ENCODE results near the gene NLN.
"Not testable (repeated sequence)": the region's sequence is repeated elsewhere in the genome, so short reads cannot be mapped to it uniquely, and the experiment has no call there.

NLN gene

DNA sequence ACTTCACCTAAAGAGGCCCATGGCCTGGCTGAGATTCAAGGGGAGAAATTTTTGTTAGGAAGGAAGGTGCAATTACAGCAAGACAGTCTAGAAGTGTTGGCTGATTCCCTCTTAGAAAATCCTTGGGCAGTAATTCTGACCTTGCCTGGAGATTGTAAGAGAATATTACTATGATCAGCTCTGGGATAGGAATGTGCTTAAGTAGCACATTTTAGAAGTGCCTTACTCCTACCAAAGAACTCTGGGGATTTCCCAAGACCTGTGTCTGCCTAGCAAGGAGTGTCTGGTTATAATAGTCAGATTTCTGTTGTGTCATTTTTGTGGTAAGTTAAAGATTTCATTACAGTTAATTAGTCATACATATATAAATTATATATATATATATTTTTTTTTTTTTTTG lies 52.3 kb downstream of the NLN start:
- no peak overlapping the region for H3K4me3 ChIP-seq (ENCODE audit: low read depth, low read length)
- DNase-seq (ENCODE audit: low read depth) = no peak

DNA sequence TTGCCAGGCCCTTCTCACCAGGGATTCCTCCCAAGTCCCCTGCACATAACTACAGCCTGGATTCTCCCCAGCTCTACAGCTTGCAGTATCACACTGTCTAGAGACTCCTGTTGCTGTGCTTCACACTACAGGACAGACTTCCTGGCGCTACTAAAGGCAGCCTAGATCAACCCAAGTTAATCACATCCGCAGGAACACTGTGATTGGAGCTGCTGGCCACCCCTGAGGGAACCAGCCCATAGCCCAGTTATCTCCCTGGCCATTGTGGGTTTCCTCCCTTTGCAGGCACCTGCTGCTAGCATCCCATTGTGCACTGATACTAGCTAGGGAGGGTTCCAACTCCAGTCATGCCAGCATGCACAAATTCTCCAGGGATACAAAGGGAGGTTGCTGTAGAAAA lies 53.5 kb downstream of the NLN start:
- no peak for TF ChIP-seq POLR2A (IDR thresholded peaks at IDR 0.05; ENCODE audit: extremely low read depth, insufficient read length)
- DNase-seq (ENCODE audit: low read depth) = no peak
- no peak overlapping the region for H3K4me3 ChIP-seq (ENCODE audit: low read depth, low read length)

More for the DNA sequence above, 52.3 kb downstream of the NLN start:
- TF ChIP-seq POLR2A (IDR thresholded peaks at IDR 0.05; ENCODE audit: extremely low read depth, insufficient read length) = no peak
- TF ChIP-seq MYC (IDR thresholded peaks at IDR 0.05; ENCODE audit: low read depth, low read length) = no peak
- TF ChIP-seq, protein P1, sequence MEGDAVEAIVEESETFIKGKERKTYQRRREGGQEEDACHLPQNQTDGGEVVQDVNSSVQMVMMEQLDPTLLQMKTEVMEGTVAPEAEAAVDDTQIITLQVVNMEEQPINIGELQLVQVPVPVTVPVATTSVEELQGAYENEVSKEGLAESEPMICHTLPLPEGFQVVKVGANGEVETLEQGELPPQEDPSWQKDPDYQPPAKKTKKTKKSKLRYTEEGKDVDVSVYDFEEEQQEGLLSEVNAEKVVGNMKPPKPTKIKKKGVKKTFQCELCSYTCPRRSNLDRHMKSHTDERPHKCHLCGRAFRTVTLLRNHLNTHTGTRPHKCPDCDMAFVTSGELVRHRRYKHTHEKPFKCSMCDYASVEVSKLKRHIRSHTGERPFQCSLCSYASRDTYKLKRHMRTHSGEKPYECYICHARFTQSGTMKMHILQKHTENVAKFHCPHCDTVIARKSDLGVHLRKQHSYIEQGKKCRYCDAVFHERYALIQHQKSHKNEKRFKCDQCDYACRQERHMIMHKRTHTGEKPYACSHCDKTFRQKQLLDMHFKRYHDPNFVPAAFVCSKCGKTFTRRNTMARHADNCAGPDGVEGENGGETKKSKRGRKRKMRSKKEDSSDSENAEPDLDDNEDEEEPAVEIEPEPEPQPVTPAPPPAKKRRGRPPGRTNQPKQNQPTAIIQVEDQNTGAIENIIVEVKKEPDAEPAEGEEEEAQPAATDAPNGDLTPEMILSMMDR (IDR thresholded peaks at IDR 0.05; ENCODE audit: low read depth, low read length) = no peak
- TF ChIP-seq, protein P2, sequence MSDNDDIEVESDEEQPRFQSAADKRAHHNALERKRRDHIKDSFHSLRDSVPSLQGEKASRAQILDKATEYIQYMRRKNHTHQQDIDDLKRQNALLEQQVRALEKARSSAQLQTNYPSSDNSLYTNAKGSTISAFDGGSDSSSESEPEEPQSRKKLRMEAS (IDR thresholded peaks at IDR 0.05; ENCODE audit: low read depth, low read length) = no peak

DNA sequence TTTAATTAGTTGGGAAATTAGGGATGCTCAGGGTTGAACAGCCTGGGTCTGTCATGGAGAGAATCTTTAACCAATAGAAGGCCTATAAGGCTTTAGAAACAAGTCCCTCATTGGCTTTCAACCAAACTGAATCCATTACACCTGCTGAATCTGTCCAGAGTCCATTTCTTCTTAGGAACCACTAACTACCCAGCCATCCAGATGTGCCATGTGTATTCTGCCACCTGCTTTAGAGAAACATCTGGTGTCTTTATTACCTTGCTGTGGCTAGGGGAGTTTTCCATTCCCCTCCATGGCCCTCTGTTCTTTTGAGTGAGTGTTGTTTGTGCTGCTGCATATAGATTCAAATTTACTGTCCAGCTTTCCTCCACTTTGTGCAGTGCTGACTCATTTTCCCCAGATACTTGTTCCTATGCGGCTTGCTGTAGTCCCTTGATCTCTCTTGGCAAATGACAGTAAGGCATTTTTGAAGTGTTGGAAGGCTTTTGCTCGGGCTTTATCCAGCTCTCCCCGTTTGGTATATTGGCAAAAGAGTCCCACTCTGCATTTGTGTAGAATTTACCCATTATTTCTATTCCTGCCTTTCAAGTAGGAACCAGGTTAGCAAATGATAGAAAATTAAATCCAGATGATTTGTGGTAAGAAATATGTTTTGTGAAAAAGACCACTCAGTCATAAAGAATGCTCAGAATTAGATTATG lies 54.6 kb downstream of the NLN start:
- H3K4me3 ChIP-seq (ENCODE audit: low read depth, low read length) = no peak overlapping the region
- no peak for DNase-seq (ENCODE audit: low read depth)
- TF ChIP-seq POLR2A (IDR thresholded peaks at IDR 0.05; ENCODE audit: extremely low read depth, insufficient read length) (no peak), MYC (IDR thresholded peaks at IDR 0.05; ENCODE audit: low read depth, low read length) (no peak)

DNA sequence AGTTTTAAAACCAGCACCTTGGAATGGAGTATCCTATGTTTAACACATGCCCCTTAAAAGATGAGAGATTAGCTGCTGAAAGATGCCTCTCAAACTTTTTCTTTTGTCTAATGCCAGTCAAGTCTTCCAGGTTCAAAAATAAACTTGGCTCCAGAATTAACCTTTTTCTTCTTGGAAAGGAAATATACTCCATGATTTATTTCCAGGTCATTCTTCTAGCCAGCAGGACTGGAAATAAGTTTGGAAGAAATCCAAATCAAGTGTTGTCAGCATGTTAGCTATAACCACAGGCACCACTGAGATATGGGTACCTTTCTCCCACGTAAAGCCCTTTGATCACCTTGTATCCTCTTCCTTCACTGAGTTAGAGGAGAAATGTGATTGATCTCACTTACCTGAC lies 56.1 kb downstream of the NLN start:
- TF ChIP-seq POLR2A (IDR thresholded peaks at IDR 0.05; ENCODE audit: extremely low read depth, insufficient read length) = no peak
- TF ChIP-seq, protein P2 (IDR thresholded peaks at IDR 0.05; ENCODE audit: low read depth, low read length) = no peak
- TF ChIP-seq, protein P1 (IDR thresholded peaks at IDR 0.05; ENCODE audit: low read depth, low read length) = no peak
- TF ChIP-seq MYC (IDR thresholded peaks at IDR 0.05; ENCODE audit: low read depth, low read length) = no peak
- DNase-seq (ENCODE audit: low read depth) = no peak
- H3K4me3 ChIP-seq (ENCODE audit: low read depth, low read length) = no peak overlapping the region

DNA sequence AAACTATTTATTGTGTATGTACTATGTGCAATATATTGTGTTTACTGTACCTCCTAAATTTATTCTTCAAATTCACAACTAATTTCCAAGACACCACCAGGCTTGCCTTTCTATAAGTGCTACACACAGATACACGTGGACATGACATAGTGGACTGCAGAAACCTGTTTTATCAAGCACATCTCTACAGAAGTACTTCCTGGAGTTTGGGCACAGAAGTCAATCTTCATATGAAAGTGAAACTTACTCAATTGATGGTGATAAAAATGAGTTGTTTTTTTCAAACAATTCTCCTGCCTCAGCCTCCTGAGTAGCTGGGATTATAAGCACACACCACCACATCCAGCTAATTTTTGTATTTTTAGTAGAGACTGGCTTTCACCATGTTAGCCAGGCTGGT lies 57.6 kb downstream of the NLN start:
- DNase-seq (ENCODE audit: low read depth) = no peak
- no peak overlapping the region for H3K4me3 ChIP-seq (ENCODE audit: low read depth, low read length)
- TF ChIP-seq, protein P1 (IDR thresholded peaks at IDR 0.05; ENCODE audit: low read depth, low read length) = no peak
- TF ChIP-seq POLR2A (IDR thresholded peaks at IDR 0.05; ENCODE audit: extremely low read depth, insufficient read length) (no peak), MYC (IDR thresholded peaks at IDR 0.05; ENCODE audit: low read depth, low read length) (no peak)
- TF ChIP-seq, protein P2 (IDR thresholded peaks at IDR 0.05; ENCODE audit: low read depth, low read length) = no peak

DNA sequence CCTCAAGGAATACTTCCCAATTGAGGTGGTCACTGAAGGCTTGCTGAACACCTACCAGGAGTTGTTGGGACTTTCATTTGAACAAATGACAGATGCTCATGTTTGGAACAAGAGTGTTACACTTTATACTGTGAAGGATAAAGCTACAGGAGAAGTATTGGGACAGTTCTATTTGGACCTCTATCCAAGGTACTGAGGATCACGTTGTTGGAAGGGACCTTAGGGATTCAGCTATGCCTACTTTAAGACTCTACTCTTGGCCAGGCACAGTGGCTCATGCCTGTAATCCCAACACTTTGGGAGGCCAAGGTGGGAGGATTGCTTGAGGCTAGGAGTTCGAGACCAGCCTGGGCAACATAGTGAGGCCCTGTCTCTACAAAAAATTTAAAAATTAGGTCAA lies 66.3 kb downstream of the NLN start:
- not testable (repeated sequence) for H3K4me3 ChIP-seq (ENCODE audit: low read depth, low read length); DNase-seq (ENCODE audit: low read depth)

DNA sequence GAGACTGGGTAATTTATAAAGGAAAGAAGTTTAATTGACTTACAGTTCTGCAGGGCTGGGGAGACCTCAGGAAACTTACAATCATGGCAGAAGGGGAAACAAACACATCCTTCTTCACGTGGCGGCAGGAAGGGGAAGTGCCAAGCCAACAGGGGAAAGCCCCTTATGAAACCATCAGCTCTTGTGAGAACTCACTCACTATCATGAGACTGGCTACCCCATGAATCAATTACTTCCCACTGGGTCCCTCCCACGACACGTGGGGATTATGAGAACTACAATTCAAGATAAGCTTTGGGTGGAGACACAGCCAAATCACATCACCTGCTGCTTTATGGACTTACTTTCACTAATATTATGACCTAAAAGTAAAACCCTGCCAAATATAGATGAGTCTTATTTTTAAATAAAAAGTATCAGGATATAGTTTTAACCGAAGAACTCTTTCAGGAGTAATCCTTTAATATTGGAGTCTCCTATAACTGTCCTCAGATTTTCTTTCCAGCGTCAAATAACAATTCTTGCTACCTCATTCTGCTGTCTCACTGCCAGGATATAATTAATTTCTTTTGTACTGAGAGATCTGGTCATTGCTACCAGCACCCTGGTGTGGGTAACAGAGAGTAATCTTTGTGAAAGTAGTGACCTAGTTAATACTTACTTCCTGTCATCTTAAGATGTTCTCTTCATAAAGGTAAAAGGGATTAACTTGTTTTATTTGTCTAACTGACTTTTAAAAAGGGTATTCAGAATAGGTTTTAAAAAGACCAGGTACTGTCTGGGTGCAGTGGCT lies 68.6 kb downstream of the NLN start:
- TF ChIP-seq, protein P1 (IDR thresholded peaks at IDR 0.05; ENCODE audit: low read depth, low read length) = no peak
- TF ChIP-seq MYC (IDR thresholded peaks at IDR 0.05; ENCODE audit: low read depth, low read length) (no peak), POLR2A (IDR thresholded peaks at IDR 0.05; ENCODE audit: extremely low read depth, insufficient read length) (no peak)
- TF ChIP-seq, protein P2 (IDR thresholded peaks at IDR 0.05; ENCODE audit: low read depth, low read length) = no peak
- no peak overlapping the region for H3K4me3 ChIP-seq (ENCODE audit: low read depth, low read length)
- peak; percentile 69 for DNase-seq (ENCODE audit: low read depth)
